DOHH2 (cell line): ENCODE data around the gene ADPRS.

Source experiments
- CTCF ChIP-seq: fragments of 200-600 bp; sonication (generic); IDR thresholded peaks from one replicate; pipeline ENCODE4 v1.5.1; 2014; ENCODE audit warnings: antibody characterized with exemption, mild to moderate bottlenecking, low read depth, low read length; ENCODE audit not compliant: poor library complexity, severe bottlenecking
- EZH2phosphoT487 ChIP-seq: fragments of 200-600 bp; sonication (generic); IDR thresholded peaks from 2 replicates; pipeline ENCODE4 v1.6.1; 2017; ENCODE audit warnings: borderline replicate concordance, mild to moderate bottlenecking, antibody characterized with exemption, low read length, moderate library complexity, mixed read lengths

GRCh38 chr1:36137776-36138175, 49.1 kb downstream of the ADPRS start:
- TF ChIP-seq CTCF (no peak), EZH2phosphoT487 (no peak)
